ENCODE results near the gene SGCA. TPM values are rescaled to one million over a fixed set of nuclear protein-coding genes. Genes with fewer than 3 reads are reported as not detected.

SGCA gene
- total and polyA plus RNA-seq, 10 of the 15 experiments (the other 5 are each of a cell fraction or from before 2014, with no cell fraction given): 0.13 to 2.2 (median 0.50) TPM; not detected in 2

GRCh38 chr17:50188921-50189549 lies 23.2 kb downstream of the SGCA start (continued):
- no peak for TF ChIP-seq ZBTB11 (CRISPR knock-in tag; IDR thresholded peaks at IDR 0.05)
- no peak for TF ChIP-seq MAX (IDR thresholded peaks at IDR 0.05; ENCODE audit: low read depth, low read length)
- no peak for TF ChIP-seq POLR2AphosphoS5 (IDR thresholded peaks at IDR 0.05; ENCODE audit: low read length)
- TF ChIP-seq YBX1 (IDR thresholded peaks at IDR 0.05): no peak

DNA sequence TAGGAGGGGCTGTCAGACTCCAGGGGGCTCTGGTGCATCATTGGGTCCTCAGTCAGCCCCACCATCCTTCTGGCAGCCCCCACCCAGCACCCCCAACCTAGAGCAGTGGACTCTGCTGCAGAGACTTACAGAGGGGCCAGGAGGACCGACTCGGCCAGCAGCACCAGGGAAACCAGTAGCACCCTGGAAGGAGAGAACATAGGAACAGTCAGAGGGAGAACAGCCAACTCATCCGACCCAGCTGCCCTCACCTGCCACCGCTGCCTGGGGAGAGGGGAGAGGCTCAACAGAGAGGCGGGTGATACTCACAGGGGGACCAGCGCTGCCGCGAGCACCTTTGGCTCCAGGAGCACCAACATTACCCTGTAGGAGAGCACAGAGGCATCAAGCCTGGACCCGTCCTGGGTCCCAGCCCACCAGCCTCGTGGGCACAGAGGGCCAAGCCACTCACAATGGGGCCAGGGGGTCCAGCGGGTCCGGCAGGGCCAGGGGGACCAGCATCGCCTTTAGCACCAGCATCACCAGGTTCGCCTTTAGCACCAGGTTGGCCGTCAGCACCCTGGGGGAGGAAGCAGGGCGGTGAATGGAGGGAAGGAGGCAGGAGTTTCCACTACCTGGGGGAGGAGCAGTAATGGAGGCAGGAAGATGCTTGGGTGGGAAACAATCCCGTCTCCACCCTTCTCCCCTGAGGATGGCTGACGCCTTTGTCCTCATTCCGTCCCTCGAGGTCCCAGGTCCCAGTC lies 23.9 kb downstream of the SGCA start:
- no peak for DNase-seq (ENCODE audit: low read depth, low spot score)
- Histone ChIP-seq H3K36me3 (ENCODE audit: control insufficient read depth in 2 of 2, insufficient read depth in 2 of 2, low read length in 1 of 2) (peaks cover 0 to 6% of the 10 kb centered on the region in 2 experiments; a peak in 2 of 4 replicates), H4K20me1 (ENCODE audit: control insufficient read depth, insufficient read depth) (no peaks in the 10 kb centered on the region), H3K27ac (ENCODE audit: control insufficient read depth, insufficient read depth) (no peak overlapping the region), H3K4me3 (no peak overlapping the region), H3K79me2 (ENCODE audit: control insufficient read depth, insufficient read depth, low read length) (no peaks in the 10 kb centered on the region; the same call in 1 of the 2 replicates), H3K27me3 (replicated peaks in 1 of 2; ENCODE audit: control insufficient read depth in 2 of 2, insufficient read depth in 2 of 2, low read length in 1 of 2) (no peaks in the 10 kb centered on the region), H3K4me2 (ENCODE audit: control insufficient read depth, insufficient read depth) (no peak overlapping the region), H2AFZ (ENCODE audit: control insufficient read depth, low read depth, low read length) (no peak overlapping the region), H3K4me1 (ENCODE audit: control insufficient read depth, insufficient read depth, low read length) (peaks cover 27% of the 10 kb centered on the region), H3K9ac (ENCODE audit: control insufficient read depth, insufficient read depth, low read length) (no peak overlapping the region), H3K9me3 (replicated peaks; ENCODE audit: control insufficient read depth, insufficient read depth, low read length) (no peaks in the 10 kb centered on the region)
- no peak for ATAC-seq
- no TSS peak for BruUV-seq (replicated peaks)
- ChIA-PET CTCF (interaction anchor here (1.6 to 10.1 kb wide), 2 partner anchors 10 to 18 kb away, joined by 3 to 514 read pairs; partner anchors contain the start of gene SGCA), SMC1A (ENCODE audit: uncharacterized antibody, unreplicated experiment) (no interaction called here), POLR2A (interaction anchor here (0.5 kb wide), 1 partner anchor 10 kb away, joined by 3 read pairs; no protein-coding TSS in a partner anchor), RAD21 (ENCODE audit: unreplicated experiment) (interaction anchor here (8.8 kb wide), 1 partner anchor 20 kb away, joined by 176 read pairs; no protein-coding TSS in a partner anchor)
- in situ Hi-C loops (cut with MboI) (loop anchor here (10.0 kb wide), 1 partner anchor 105 kb away; no protein-coding TSS in a partner anchor), intact Hi-C loops (cut with micrococcal nuclease; ENCODE audit: unreplicated experiment) (no loop called here)
- no peak for FAIRE-seq
- TF ChIP-seq SUPT20H (IDR thresholded peaks at IDR 0.05; ENCODE audit: borderline replicate concordance, control insufficient read depth, low read depth, low read length) (no peak), POLR2AphosphoS2 (IDR thresholded peaks at IDR 0.05; ENCODE audit: low read depth, low read length) (no peak), TCF12 (IDR thresholded peaks at IDR 0.05; ENCODE audit: low read depth, low read length) (no peak), CBX3 (IDR thresholded peaks at IDR 0.05; ENCODE audit: borderline replicate concordance, low read depth) (no peak), SREBF2 (IDR thresholded peaks at IDR 0.05; ENCODE audit: low read length) (no peak), ZNF24 (IDR thresholded peaks at IDR 0.05) (no peak), MEF2A (IDR thresholded peaks at IDR 0.05; ENCODE audit: insufficient read depth, low read depth, low read length) (no peak), CREM (IDR thresholded peaks at IDR 0.05; ENCODE audit: low read depth) (no peak), ZSCAN29 (IDR thresholded peaks at IDR 0.05) (no peak), MYB (IDR thresholded peaks at IDR 0.05; ENCODE audit: borderline replicate concordance, low read depth, low read length) (no peak), IRF5 (IDR thresholded peaks at IDR 0.05; ENCODE audit: borderline replicate concordance) (no peak), RAD21 (IDR thresholded peaks at IDR 0.05; ENCODE audit: insufficient read depth, low read depth, low read length) (no peak), ZNF274 (IDR thresholded peaks at IDR 0.05; ENCODE audit: insufficient read depth, insufficient read length) (no peak)
- WGBS (ENCODE audit: insufficient coverage, insufficient replicate concordance, low lambda C conversion rate, missing lambda C conversion rate): 52% methylated on average over 20 of the region's 20 CpGs

Data from GM12878 (cell line).